Neural progenitor cell (in vitro differentiated cells): Measurements from ENCODE around the gene NDRG2. TPM values are rescaled to one million over a fixed set of nuclear protein-coding genes. Genes with fewer than 3 reads are reported as not detected.

Experiments used
- DNase-seq: peaks from one replicate; pipeline ENCODE4 v3.0.0-alpha.2; 2016; ENCODE audit warnings: low spot score
- H2AFZ ChIP-seq: fragments of 200-600 bp; sonication (generic); replicated peaks from 2 replicates; pipeline ENCODE4 v1.6.1; 2016; ENCODE audit warnings: antibody characterized with exemption
- H3F3A ChIP-seq: fragments of 200-600 bp; sonication (generic); 2 replicates; pipeline ENCODE4 v1.6.1; 2016; ENCODE audit warnings: antibody characterized with exemption, low read depth
- H3K27ac ChIP-seq: fragments of 200-600 bp; sonication (generic); 2 replicates; pipeline ENCODE4 v1.5.1; 2016; ENCODE audit warnings: mild to moderate bottlenecking
- H3K27me3 ChIP-seq: fragments of 200-600 bp; sonication (generic); 2 replicates; pipeline ENCODE4 v1.6.1; 2016; ENCODE audit warnings: mild to moderate bottlenecking, moderate library complexity
- H3K36me3 ChIP-seq: fragments of 200-600 bp; sonication (generic); 2 replicates; pipeline ENCODE4 v1.5.1; 2016
- H3K4me1 ChIP-seq: fragments of 200-600 bp; sonication (generic); 2 replicates; pipeline ENCODE4 v1.6.1; 2016; ENCODE audit warnings: mixed run types
- H3K4me2 ChIP-seq: fragments of 200-600 bp; sonication (generic); 2 replicates; pipeline ENCODE4 v1.6.1; 2016
- H3K4me3 ChIP-seq: fragments of 200-600 bp; sonication (generic); 2 replicates; pipeline ENCODE4 v1.5.1; 2016
- H3K79me2 ChIP-seq: fragments of 200-600 bp; sonication (generic); 2 replicates; pipeline ENCODE4 v1.6.1; 2016; ENCODE audit warnings: low read depth
- H3K9ac ChIP-seq: fragments of 200-600 bp; sonication (generic); 2 replicates; pipeline ENCODE4 v1.6.1; 2016
- H3K9me3 ChIP-seq: fragments of 200-600 bp; sonication (generic); 2 replicates; pipeline ENCODE4 v1.5.1; 2016; ENCODE audit warnings: low read depth
- H4K20me1 ChIP-seq: fragments of 200-600 bp; sonication (generic); 2 replicates; pipeline ENCODE4 v1.6.1; 2016; ENCODE audit warnings: low read depth
- H3K27ac Mint-ChIP-seq: 3 replicates; pipeline ENCODE4 v1.8.0; 2021; ENCODE audit warnings: mixed read lengths
- H3K27me3 Mint-ChIP-seq: 2 replicates; pipeline ENCODE4 v1.8.0; 2022; ENCODE audit warnings: low read depth, mild to moderate bottlenecking, inconsistent platforms, moderate library complexity, mixed read lengths; ENCODE audit not compliant: insufficient read depth
- H3K36me3 Mint-ChIP-seq: 3 replicates; pipeline ENCODE4 v1.8.0; 2021; ENCODE audit warnings: mixed read lengths
- H3K4me1 Mint-ChIP-seq: 3 replicates; pipeline ENCODE4 v1.8.0; 2021; ENCODE audit warnings: mixed read lengths
- H3K4me3 Mint-ChIP-seq: 3 replicates; pipeline ENCODE4 v1.8.0; 2021; ENCODE audit warnings: mild to moderate bottlenecking, moderate library complexity, mixed read lengths
- H3K9me3 Mint-ChIP-seq: 3 replicates; pipeline ENCODE4 v1.8.0; 2020; ENCODE audit warnings: mixed read lengths
- EZH2 ChIP-seq: fragments of 200-600 bp; sonication (generic); IDR thresholded peaks from 2 replicates; pipeline ENCODE4 v1.6.1; 2017; ENCODE audit warnings: antibody characterized with exemption, mild to moderate bottlenecking, moderate library complexity
- EZH2phosphoT487 ChIP-seq: fragments of 200-600 bp; sonication (generic); IDR thresholded peaks from 2 replicates; pipeline ENCODE4 v1.6.1; 2017; ENCODE audit warnings: antibody characterized with exemption
- total RNA-seq: library from RNA; depleted of rRNA; stranded (reverse); fragments of >200 nt; gene quantifications from 2 replicates; pipeline ENCODE4 v1.2.3, GENCODE V29; 2015; ENCODE audit warnings: low replicate concordance
- TF ChIP-seq, protein P1 (sequence below): fragments of 200-600 bp; sonication (generic); IDR thresholded peaks from 2 replicates; pipeline ENCODE4 v1.5.1; 2017; ENCODE audit warnings: antibody characterized with exemption, mild to moderate bottlenecking

The NDRG2 gene
- total RNA-seq: 1.3 and 2.0 TPM in 2 replicates

GRCh38 chr14:21024585-21025370 lies at the start of gene NDRG2:
Gene NDRG2, minus strand, starts transcription at chr14:21025061. Its CDS starts 1,746 bp downstream, at chr14:21023315.
- H3K27me3 Mint-ChIP-seq: peaks cover 19% of the 10 kb centered on the region
- no peaks in the 10 kb centered on the region for H4K20me1 ChIP-seq
- H3K79me2 ChIP-seq: no peaks in the 10 kb centered on the region
- H3K4me1 ChIP-seq: peaks cover 10% of the 10 kb centered on the region
- H3K9me3 ChIP-seq: no peaks in the 10 kb centered on the region
- H3K27me3 ChIP-seq: peaks cover 87% of the 10 kb centered on the region
- peak within 1 kb of the TSS; percentile 77 for H3K4me2 ChIP-seq
- peak; percentile 89 for DNase-seq
- H3K36me3 ChIP-seq: no peaks in the 10 kb centered on the region
- H3F3A ChIP-seq: no peaks in the 10 kb centered on the region
- H3K9ac ChIP-seq: no peak within 1 kb of the TSS
- peaks cover 2% of the 10 kb centered on the region for H3K9me3 Mint-ChIP-seq
- peak; percentile 77 for TF ChIP-seq EZH2
- peak; percentile 19 for TF ChIP-seq EZH2phosphoT487
- TF ChIP-seq, protein P1, sequence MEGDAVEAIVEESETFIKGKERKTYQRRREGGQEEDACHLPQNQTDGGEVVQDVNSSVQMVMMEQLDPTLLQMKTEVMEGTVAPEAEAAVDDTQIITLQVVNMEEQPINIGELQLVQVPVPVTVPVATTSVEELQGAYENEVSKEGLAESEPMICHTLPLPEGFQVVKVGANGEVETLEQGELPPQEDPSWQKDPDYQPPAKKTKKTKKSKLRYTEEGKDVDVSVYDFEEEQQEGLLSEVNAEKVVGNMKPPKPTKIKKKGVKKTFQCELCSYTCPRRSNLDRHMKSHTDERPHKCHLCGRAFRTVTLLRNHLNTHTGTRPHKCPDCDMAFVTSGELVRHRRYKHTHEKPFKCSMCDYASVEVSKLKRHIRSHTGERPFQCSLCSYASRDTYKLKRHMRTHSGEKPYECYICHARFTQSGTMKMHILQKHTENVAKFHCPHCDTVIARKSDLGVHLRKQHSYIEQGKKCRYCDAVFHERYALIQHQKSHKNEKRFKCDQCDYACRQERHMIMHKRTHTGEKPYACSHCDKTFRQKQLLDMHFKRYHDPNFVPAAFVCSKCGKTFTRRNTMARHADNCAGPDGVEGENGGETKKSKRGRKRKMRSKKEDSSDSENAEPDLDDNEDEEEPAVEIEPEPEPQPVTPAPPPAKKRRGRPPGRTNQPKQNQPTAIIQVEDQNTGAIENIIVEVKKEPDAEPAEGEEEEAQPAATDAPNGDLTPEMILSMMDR: no peak
- H3K4me1 Mint-ChIP-seq: peaks cover 15% of the 10 kb centered on the region
- H3K27ac Mint-ChIP-seq: peak within 1 kb of the TSS; percentile 43
- peak within 1 kb of the TSS; percentile 18 for H2AFZ ChIP-seq
- H3K4me3 Mint-ChIP-seq: peak within 1 kb of the TSS; percentile 91
- H3K36me3 Mint-ChIP-seq: peaks cover 4% of the 10 kb centered on the region
- no peak within 1 kb of the TSS for H3K27ac ChIP-seq
- peak within 1 kb of the TSS; percentile 46 for H3K4me3 ChIP-seq

DNA sequence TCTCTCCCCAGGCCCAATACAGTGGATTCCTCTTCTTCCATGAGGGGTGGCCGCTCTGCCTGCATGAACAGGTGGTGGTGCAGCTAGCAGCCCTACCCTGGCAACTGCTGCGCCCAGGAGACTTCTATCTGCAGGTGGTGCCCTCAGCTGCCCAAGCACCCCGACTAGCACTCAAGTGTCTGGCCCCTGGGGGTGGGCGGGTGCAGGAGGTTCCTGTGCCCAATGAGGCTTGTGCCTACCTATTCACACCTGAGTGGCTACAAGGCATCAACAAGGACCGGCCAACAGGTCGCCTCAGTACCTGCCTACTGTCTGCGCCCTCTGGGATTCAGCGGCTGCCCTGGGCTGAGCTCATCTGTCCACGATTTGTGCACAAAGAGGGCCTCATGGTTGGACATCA lies 49.1 kb upstream of the NDRG2 start:
- Mint-ChIP-seq H3K4me3 (no peak overlapping the region), H3K27ac (no peak overlapping the region), H3K36me3 (peaks cover 42% of the 10 kb centered on the region), H3K9me3 (no peaks in the 10 kb centered on the region), H3K4me1 (peaks cover 23% of the 10 kb centered on the region), H3K27me3 (peaks cover 6% of the 10 kb centered on the region)
- Histone ChIP-seq H3K4me1 (peaks cover 8% of the 10 kb centered on the region), H3F3A (peaks cover 33% of the 10 kb centered on the region), H3K27me3 (no peaks in the 10 kb centered on the region), H3K4me3 (no peak overlapping the region), H2AFZ (no peak overlapping the region), H4K20me1 (peaks cover 13% of the 10 kb centered on the region), H3K27ac (no peak overlapping the region), H3K9me3 (no peaks in the 10 kb centered on the region), H3K79me2 (peaks cover 23% of the 10 kb centered on the region), H3K36me3 (no peaks in the 10 kb centered on the region), H3K4me2 (no peak overlapping the region), H3K9ac (no peak overlapping the region)
- no peak for DNase-seq
- TF ChIP-seq EZH2phosphoT487 (no peak), EZH2 (no peak)
- TF ChIP-seq, protein P1: no peak

DNA sequence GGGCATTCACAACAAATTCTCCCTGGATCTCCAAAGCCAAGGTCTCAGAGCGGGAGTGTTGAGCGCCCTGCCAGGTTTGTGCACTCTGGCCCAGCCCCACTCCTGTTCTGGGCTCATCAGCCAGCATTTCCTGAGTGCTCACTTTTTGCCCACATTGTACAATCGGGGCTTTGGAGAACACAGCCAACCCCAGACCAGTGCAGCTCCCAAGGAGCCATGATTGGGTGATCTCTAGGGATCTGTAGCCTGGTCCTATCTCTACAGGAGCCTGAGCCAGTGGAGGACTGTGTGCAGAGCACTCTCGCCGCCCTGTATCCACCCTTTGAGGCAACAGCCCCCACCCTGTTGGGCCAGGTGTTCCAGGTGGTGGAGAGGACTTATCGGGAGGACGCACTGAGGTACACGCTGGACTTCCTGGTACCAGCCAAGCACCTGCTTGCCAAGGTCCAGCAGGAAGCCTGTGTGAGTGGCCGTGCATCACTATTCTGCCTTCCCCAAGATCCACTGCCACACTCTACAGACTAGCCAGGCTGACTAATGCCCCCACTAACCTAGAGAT lies 48.0 kb upstream of the NDRG2 start:
- Histone ChIP-seq H3K79me2 (peaks cover 23% of the 10 kb centered on the region), H3K9ac (no peak overlapping the region), H3K4me2 (no peak overlapping the region), H3K36me3 (no peaks in the 10 kb centered on the region), H3K9me3 (no peaks in the 10 kb centered on the region), H3F3A (peaks cover 40% of the 10 kb centered on the region), H3K4me1 (peaks cover 8% of the 10 kb centered on the region), H3K27ac (no peak overlapping the region), H3K4me3 (no peak overlapping the region), H4K20me1 (peaks cover 13% of the 10 kb centered on the region), H2AFZ (no peak overlapping the region), H3K27me3 (no peaks in the 10 kb centered on the region)
- Mint-ChIP-seq H3K27ac (no peak overlapping the region), H3K4me1 (peaks cover 32% of the 10 kb centered on the region), H3K27me3 (peaks cover 6% of the 10 kb centered on the region), H3K9me3 (no peaks in the 10 kb centered on the region), H3K36me3 (peaks cover 37% of the 10 kb centered on the region), H3K4me3 (peak overlapping the region; percentile 97)
- no peak for DNase-seq
- TF ChIP-seq EZH2phosphoT487: no peak
- TF ChIP-seq, protein P1: no peak
- TF ChIP-seq EZH2: no peak
